Hepatocyte (in vitro differentiated cells): ENCODE measurements around the gene SLCO2A1.

Source experiments
- EZH2 ChIP-seq: fragments of 200-600 bp; sonication (generic); IDR thresholded peaks from 2 replicates; pipeline ENCODE4 v1.6.1; 2016; ENCODE audit warnings: antibody characterized with exemption, mild to moderate bottlenecking, borderline replicate concordance
- TF ChIP-seq, protein P1 (sequence below): fragments of 200-600 bp; sonication (generic); IDR thresholded peaks from 2 replicates; pipeline ENCODE4 v1.5.1; 2016; ENCODE audit warnings: antibody characterized with exemption, mild to moderate bottlenecking; ENCODE audit not compliant: poor library complexity

GRCh38 chr3:133935843-133936769 is 93.6 kb downstream of the SLCO2A1 start:
- TF ChIP-seq, protein P1, sequence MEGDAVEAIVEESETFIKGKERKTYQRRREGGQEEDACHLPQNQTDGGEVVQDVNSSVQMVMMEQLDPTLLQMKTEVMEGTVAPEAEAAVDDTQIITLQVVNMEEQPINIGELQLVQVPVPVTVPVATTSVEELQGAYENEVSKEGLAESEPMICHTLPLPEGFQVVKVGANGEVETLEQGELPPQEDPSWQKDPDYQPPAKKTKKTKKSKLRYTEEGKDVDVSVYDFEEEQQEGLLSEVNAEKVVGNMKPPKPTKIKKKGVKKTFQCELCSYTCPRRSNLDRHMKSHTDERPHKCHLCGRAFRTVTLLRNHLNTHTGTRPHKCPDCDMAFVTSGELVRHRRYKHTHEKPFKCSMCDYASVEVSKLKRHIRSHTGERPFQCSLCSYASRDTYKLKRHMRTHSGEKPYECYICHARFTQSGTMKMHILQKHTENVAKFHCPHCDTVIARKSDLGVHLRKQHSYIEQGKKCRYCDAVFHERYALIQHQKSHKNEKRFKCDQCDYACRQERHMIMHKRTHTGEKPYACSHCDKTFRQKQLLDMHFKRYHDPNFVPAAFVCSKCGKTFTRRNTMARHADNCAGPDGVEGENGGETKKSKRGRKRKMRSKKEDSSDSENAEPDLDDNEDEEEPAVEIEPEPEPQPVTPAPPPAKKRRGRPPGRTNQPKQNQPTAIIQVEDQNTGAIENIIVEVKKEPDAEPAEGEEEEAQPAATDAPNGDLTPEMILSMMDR = no peak
- TF ChIP-seq EZH2 = no peak
